NCI-H2081 treated with DMSO at 0.1 percent for 48 hours (cell line): ENCODE data around the gene STEEP1.

Source experiments
- DNase-seq: peaks from one replicate; lab custom pipeline; 2025; lab: John Stamatoyannopoulos, UW

STEEP1 gene

DNA sequence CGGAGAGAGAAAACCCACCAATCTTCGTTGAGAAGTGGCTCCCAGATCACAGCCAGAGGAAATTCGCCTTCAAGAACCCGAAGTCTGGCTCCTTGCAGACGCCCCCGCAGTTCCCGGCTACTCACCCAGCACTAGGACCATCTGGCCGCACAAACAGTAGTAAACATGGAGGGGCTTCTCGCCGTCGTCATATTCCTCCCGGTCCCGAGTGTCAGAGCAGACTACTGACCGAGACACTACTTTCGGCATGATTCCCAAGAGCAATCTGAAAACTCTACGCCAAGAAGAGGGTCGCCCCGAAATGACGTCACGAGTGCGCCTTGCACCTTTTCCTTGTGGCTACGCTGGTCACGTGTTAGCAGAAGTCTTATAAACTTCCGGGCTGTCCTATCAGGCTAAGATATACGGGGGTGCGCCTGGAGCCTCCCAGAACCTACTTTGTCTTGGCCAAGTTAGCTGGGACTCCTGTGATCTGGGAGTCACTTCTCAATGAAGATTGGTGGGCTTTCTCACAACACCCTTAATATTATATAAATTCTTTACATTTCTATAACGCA lies at the start of gene STEEP1:
STEEP1 (minus strand) TSS at position 303 of the 557 bp plus-strand sequence; CDS start at position 249, 54 bp downstream.
- peak; percentile 96 for DNase-seq

DNA sequence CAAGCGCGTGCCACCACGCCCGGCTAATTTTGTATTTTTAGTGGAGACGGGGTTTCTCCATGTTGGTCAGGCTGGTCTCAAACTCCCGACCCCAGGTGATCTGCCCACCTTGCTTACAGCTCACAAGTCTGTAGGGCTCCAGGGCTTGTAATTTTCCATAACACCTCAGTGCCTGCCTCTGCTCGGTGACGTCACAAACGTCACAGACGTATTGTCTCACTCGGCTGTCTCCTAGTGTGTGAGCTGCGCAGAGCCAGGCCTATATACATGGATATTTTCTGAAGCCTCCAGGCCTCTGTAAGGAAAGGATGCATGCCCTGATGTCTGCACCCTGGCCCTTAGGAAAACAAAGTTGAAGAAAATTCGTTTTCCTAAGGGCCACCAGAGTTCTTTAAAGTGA lies 49.6 kb upstream of the STEEP1 start:
- no peak for DNase-seq

DNA sequence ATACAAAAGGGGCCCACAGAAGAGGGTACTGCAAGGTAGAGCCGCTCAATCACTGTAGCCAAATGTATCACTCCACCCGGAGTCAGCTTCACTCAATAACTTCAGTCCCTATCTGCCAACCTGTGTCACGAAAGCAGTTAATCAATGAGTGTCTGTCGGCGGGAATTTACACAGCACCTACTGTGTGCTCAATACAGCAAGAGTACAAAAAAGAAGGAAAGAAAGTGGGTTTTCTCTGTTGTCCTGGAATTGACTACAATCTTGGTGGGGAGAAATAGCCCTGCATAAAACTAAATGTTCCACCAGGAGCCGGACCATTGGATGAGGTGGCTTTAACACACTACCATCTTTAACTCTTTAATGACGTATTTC lies 41.8 kb upstream of the STEEP1 start:
- no peak for DNase-seq

DNA sequence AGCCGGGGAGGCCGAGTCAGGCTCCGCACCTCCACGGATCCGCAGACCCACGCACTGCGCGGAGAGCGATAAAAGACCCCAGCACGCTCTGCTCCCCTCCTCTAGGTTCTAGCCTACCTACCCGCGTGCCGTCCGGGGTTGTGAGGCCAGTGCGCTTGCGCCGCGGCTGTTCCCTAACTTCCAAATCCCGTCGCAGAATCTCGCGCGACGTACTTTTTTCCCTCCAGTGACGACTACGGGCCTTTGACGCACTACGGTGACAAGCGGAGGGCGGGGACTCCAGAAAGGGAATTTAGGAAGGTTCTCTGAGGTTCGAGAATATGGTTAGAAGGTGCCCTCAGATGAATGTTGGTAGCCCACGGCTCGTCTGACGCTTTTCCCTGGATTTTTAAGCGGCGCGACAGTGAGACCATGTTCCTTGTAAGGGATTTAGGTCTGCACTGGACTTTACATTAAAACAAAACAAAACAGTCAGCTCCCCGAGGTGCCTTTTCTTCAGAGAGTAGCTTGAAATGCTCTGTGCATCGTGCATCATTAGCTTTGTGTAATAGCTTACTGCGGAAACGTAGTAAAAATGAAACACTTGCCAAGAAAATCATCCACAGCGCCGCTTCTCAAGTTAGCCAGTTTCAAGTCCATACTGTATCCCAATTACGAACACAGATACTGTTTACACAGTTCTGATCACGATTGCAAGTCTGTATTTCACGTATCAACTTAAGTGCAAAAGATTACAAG lies 41.2 kb upstream of the STEEP1 start, which contains the start of gene NKRF:
NKRF (minus strand) TSS at position 145 of the 738 bp plus-strand sequence.
- peak; percentile 93 for DNase-seq

DNA sequence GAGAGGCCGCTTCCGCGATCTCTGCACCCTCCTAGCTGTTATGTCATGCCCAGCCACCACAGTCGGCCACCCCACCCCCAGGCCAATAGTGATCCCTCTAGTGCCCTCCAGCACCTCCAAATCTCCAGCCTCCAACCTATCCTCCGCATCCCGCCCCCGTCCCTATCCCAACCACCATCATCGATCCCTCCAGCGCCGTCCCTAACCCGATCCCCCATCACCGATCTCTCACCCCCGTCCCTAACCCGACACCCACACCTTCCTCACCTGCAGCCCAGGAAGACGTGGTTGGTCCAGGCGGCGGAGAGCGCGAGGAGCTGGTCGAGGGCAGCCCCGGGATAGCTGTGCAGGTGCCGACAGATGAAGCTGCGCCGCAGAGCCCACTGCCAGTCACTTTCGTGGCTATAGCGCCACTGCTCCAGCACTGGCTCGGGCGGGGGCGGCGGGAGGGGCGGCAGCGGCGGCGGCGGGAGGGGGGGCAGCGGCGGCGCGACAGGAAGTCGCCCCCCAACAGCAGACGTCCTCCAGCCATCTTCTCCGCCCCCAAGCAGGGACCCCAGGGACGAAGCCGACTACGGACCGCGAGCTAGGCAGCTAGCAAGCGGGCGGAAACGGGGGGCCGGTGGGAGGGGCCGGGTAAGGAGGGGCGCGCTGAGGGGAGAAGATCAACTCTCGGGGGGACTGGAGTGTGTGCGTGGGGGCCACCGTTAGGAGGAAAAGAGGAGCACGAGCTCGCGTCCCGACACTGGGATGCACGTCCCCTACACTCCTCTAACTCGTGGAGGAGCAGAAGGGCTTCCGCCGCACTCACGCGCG lies 40.5 kb upstream of the STEEP1 start:
- DNase-seq, result no peak

DNA sequence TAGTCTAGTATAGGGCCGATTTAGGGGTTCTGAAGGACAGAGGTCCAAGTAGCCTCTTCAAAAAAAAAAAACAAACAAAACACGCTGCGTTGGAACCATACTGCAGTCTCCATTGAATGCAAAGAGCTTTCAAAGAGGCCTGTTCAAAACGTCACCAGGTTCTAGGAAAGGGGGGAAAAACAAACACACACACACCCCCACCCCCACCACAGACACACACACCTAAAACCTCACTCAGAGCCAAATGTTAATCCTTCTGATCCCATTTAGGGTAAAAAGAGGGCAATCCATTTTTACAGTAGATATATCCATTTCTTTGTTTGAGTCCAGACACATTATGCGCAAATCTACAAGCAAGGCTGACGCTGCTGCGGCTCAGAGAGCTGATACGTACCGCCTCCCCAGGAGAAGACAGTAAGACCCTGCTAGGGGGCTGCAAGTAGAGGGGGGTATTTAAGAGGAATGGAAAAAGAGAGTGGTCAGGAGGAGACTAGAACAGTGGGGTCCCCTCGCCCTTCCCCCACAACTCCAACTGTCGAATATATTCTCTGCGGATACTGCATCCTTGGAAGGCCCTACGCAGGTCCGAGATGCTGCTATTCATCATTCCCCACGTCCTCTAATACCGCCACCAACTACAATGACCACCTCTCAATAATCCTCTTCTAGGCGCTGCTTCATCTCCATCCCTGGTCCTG lies 39.7 kb upstream of the STEEP1 start:
- peak; percentile 14 for DNase-seq

DNA sequence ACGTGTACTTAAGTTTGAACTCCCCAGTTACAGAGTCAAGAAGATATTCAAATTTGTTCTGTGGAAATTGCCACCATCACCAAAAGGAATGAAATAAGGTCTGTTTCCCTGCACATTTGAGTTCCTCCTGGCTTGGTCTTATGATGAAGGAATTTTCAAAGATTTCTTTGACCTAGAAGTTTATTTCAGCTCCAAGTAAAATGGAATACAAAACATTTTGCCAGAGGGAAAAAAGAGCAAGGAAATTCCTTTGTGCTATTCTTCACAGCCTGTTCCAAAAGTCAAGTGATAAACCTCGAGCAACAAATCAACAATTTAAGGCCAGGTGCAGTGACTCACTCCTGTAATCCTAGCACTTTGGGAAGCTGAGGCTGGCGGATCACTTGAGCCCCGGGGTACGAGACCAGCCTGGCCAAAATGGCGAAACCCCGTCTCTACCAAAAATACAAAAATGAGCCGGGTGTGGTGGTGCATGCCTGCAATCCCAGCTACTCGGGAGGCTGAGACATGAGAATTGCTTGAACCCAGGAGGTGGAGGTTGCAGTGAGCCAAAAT lies 37.6 kb upstream of the STEEP1 start:
- DNase-seq, result no peak

DNA sequence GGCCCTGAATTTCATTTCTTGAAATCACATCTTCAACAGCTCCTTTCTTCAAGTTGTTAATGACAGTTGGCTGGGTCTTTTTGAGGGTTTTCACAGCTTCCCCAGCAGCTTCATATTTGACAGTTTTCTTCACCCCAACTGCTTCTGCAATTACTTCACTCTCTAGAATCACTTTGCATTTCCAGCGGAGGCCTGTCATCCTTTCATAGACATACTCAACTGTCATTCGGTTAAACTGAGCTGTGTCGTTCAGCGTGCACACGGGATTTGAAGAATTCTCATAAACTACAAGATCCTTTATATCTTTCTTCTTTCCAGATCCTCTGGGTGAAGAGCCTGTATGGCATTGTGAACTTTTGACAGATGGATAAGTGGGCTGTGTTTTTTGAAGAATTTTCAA lies 24.6 kb upstream of the STEEP1 start:
- DNase-seq, result no peak

DNA sequence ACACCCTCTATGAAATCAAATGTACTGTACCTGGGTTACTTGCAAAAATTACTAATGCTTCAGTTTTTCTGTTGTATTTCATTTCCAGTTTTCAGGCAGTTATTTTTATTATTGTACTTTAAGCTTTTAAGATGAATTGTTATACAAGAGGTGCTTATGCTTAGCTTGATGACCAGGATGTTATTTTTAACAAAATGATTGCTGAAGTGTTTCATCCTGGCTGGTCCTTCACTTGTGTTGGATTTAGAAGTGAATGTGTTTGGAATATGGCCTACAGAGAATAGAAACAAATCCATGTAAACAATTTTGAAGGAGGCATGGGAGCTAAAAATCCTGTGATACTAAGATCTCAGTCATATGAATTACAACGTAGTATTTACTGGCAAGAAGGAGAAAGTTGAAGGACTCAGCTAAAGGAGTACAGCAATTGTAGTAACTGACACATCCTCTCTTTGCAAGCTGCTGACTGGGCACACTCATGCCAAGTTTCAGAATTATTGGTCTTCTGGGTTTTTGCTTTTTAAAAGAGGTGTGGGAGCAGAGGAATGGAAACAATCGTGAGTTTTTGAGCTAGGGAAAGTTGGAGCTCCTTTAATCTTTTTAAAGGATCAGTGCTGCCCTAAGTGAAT lies 18.3 kb upstream of the STEEP1 start:
- no peak for DNase-seq

DNA sequence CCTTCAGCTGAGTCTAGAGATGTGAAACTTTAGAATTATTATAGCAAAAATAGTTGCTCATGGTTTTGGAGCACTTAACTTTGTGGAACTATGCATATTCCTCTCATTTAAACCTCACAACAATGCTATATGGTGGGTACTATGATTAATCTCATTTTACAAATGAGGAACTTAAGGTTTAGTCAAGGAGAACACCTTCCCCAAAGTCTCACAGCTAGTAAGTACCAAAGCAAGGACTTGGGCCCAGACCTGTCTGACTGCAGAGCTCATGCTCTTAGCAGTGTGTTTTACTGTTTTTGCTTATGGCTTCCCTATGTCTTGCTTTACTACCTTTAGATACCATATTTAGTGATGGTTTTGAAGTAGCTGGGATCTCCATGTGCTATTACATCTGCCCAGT lies 14.2 kb upstream of the STEEP1 start:
- no peak for DNase-seq

DNA sequence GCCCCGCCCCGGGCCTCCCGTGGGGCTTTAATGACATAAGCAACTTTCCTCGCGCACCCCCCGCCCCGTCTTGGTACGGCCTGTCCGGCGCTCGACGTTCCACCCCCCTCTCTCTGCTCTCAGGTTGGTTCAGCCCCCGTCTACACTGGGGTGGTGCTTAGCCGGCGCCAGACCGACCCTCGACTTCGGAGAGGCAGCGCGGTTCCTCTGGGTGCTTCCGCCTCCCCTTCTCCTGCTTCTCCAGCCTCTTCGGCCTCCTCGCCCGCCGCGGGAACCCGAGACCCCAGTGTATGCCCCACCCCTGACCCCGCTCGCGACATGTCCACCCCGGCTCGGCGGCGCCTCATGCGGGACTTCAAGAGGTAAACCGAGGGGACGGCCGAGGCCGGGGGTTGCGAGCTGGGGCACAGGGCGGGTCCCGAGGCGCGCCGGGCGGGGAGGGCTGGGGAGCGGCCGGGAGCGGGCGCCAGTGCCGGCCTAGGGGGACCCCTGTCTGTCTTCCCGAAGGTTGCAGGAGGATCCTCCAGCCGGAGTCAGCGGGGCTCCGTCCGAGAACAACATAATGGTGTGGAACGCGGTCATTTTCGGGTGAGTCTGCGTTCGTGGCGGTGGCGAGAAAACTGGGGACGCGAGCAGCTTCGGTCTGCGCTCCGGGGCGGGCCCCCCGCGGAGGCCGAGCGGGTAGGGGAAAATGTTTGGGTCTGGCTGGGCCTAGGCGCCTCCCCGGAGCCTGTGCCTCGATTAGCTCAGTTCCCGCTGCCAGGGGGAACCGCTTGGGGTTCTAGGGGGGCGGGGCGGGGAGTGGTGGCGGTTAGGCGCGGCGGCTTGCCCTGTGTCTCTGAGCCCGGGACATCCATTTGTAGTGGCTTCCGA lies 9.4 kb upstream of the STEEP1 start, which contains the start of gene UBE2A:
UBE2A (plus strand) TSS at position 170 of the 873 bp plus-strand sequence; CDS start at position 319, 149 bp downstream.
- peak; percentile 57 for DNase-seq

DNA sequence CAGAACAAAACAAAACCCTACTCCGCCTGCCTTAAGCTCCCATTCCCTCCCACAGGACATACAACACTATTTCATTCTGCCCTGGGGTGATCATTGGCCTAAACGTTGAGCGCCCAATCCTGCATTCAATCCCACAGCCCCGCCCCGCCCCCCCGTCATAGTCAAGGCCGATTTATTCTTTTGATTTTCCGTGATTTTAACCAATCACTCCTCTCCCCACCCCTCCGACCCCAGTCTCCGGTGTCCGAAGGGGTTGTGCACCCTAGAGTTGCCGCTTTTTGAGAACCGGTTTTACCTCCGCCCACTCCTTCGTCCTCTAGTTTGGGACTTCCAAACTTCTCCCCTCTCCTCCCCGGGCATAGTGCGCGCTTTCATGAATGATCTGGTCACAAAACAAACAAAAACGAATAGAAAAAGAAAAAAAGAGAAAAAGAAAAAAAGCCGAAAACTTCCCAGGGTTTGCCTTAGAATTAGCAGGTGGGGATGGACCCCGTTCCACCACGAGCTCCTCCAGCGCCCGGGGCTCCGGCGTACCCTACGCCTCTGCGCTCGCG lies 8.7 kb upstream of the STEEP1 start:
- DNase-seq, result no peak

DNA sequence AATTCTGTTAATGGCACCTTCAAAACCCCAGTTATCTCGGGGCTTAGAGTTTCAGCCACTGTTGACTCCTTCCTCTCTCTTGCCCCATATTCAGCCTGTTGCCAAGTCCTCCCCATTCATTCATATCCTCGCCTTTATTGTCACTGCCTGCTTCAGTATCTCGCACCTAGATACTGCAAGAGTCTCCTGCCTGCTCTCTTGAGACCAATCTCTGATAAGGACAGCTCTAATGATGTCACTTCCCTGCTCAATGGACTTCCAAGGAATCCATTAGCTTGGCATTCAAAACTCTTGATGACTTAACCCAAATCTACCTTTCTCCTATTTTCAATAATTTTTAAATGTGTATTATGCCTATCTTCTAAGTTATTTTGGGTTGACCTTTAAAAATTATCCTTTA lies 8.0 kb upstream of the STEEP1 start:
- no peak for DNase-seq

DNA sequence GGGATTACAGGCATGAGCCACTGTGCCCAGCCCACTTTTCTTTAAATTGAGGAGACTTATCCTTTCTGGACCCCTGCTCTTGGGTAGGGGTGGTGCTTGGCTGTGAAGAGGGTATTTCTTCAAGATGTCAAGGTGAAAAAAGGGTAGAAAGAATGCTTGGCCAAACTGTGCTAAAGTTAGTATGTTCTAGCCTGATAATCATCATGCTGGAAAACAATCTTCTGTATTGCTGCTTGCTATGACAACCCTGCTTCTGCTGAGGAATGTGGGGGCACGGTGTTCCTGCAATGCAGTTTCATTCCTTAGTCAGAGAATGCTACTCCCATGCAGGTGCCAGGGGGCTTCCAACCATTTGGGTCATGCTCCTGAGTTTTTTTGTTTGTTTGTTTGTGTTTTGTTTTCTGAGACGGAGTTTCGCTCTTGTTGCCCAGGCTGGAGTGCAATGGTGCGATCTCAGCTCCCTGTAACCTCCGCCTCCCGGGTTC lies 5.2 kb upstream of the STEEP1 start:
- DNase-seq, result no peak

DNA sequence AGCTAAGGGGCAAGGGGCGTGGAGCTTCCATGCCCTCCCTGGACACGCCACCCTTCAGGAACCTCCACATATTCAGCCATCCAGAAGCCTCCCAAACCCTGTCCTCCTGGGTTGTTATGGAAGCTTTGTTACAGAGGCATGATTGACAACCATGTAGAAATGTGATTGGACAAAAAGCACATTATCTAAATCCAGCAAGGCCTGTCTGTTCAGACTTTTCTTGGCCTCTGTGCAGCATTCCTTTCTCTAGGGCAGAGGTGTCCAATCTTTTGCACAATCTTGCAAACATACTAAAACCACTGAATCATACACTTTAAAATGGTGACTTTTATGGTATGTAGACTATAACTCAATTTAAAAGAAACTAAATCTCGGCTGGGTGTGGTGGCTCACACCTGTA lies 12.7 kb downstream of the STEEP1 start:
- no peak for DNase-seq

DNA sequence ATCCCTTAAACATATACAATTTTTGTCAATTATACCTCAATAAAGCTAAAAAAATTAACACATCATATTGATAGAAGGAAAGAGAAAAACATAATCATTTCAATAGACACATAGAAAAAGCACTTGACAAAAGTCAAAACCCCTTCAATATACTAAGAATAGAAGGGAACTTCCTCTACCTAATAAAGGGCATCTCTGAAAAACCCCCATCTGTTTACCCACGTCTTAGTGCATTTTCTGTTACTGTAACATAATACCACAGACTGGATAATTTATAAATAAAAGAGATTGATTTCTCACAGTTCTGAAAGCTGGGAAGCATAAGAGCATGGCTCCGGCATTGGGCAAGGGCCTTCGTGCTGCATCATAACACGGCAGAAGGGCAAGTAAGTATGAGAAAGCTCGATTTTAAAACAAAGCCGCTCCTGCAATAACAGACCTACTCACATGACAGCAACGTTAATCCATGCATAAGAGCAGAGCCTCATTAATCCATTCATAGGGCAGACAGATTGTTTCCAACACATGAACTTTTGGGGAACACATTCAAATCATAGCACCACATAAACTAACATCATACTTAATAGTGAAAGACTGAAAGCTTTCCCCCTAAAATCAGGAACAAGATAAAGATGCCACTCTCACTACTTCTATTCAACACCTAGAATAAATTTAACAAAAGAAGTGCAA lies 15.7 kb downstream of the STEEP1 start:
- no peak for DNase-seq

DNA sequence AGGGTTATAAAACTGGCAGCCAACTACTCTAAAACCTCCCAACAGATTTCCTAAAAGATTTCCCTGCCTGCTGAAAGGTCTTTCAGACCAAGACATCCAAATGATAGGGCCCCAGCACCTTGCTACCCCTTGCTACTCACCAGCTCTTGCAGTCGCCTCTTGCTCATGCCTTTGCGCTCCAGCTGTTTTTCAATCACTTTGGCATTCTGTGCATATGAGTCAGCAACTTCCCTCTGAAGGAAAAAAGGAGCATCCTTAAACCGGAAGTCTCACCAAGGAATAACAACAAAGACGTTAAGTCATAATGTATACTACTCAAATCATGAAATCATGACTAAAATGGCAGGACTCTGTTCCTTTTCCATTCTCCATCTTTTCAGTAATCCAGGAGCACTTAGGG lies 24.0 kb downstream of the STEEP1 start:
- no peak for DNase-seq

DNA sequence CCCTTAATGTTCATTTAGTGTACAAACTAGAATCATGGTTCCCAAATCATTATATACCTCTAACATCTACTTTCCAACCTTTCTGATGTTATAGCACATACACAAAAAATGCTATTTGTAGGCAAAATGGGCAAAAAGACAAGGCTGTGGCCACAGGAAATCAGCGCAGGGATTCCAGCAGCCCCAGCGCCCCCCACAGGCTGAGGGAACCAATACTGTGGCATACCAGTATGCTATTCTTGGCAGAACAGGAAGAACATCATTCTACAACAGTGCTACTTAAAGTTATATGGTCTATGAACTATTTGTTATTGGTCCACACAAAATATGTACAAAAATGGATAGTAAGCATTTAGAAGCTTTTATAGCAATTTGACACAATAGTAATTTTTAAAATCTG lies 25.3 kb downstream of the STEEP1 start:
- no peak for DNase-seq

DNA sequence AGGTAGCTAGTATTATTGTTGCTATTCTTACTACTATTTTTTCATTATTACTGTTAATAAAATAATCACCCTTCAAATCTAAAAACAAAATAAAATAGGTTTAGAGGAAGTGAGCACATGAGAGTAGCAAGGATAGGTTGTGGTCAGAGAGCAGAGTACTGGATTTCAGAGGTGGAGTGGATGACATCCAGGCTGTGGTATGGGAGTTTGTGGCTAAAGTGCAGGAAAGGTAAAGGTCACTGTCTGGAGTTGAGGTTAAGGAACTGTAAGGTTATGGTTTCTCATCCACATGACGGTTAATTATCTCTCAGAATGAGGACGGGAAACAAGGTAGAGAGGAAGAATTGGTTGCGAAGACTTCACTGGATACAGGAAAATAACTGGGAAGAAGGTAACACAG lies 27.7 kb downstream of the STEEP1 start:
- no peak for DNase-seq
